ENCODE data around the gene P2RX5.

- TF ChIP-seq EZH2 (IDR thresholded peaks at IDR 0.05; ENCODE audit: borderline replicate concordance, low read depth, low read length, severe bottlenecking), result no peak
- TF ChIP-seq CTCF (IDR thresholded peaks at IDR 0.05; ENCODE audit: extremely low read depth in 1 of 2, insufficient read depth in 1 of 2, low read depth in 1 of 2, low read length in 2 of 2), result no peak
- TF ChIP-seq JUN (IDR thresholded peaks at IDR 0.05; ENCODE audit: borderline replicate concordance, insufficient read depth, insufficient read length, low read depth), result no peak
- no peak for TF ChIP-seq POLR2AphosphoS5 (IDR thresholded peaks at IDR 0.05; ENCODE audit: insufficient read depth, low read depth, low read length)
Measured at GRCh38 chr17:3744014-3744413, 48.1 kb upstream of the P2RX5 start.

Measured in endothelial cell of umbilical vein (primary cell).